SK-N-SH (cell line): Measurements from ENCODE around the gene E2F4. TPM values are rescaled to one million over a fixed set of nuclear protein-coding genes. Genes with fewer than 3 reads are reported as not detected.

Experiments used
- CTCF ChIA-PET: fragments of 300-600, 350-600 bp; formaldehyde crosslinking; extraction: SDS; loops from one replicate; lab custom pipeline; 2021; lab: Yijun Ruan, JAX
- POLR2A ChIA-PET: fragments of 350-600 bp; sonication (Branson Sonifier 250); formaldehyde crosslinking; extraction: SDS; loops from one replicate; lab custom pipeline; 2020; ENCODE audit warnings: antibody characterized with exemption, inconsistent platforms; lab: Yijun Ruan, JAX
- DNase-seq: peaks from one replicate; pipeline ENCODE4 v3.0.0; 2012
- H2AFZ ChIP-seq: fragments of 200-600 bp; sonication (generic); 2 replicates; pipeline ENCODE4 v1.8.1; 2016; ENCODE audit warnings: antibody characterized with exemption, mild to moderate bottlenecking, low read depth
- H3F3A ChIP-seq: fragments of 200-600 bp; sonication (generic); replicated peaks from 2 replicates; pipeline ENCODE3; 2016; ENCODE audit warnings: antibody characterized with exemption, mild to moderate bottlenecking; ENCODE audit not compliant: insufficient read depth
- H3K27ac ChIP-seq, 2 experiments: fragments of 200-500 bp in 1 of 2; fragments of 200-600 bp in 1 of 2; sonication (Bioruptor generic) in 1 of 2; sonication (generic), shearing (Covaris generic) in 1 of 2; 2 replicates each; pipeline versions ENCODE4 v1.5.1 to v1.6.1; 2014 to 2016; ENCODE audit warnings: low read depth in 2 of 2, inconsistent platforms in 1 of 2, low read length in 1 of 2, mild to moderate bottlenecking in 1 of 2, mixed read lengths in 1 of 2
- H3K27me3 ChIP-seq: fragments of 200-600 bp; sonication (generic), shearing (Covaris generic); 2 replicates; pipeline ENCODE4 v1.6.1; 2016; ENCODE audit warnings: mixed run types; ENCODE audit not compliant: insufficient read depth
- H3K36me3 ChIP-seq, 2 experiments: fragments of 200-500 bp in 1 of 2; fragments of 200-600 bp in 1 of 2; sonication (Bioruptor generic) in 1 of 2; sonication (generic) in 1 of 2; replicated peaks in 1 of 2; 2 replicates each; pipeline versions ENCODE3 to v1.5.1; 2014 to 2016; ENCODE audit warnings: low read length in 1 of 2, mild to moderate bottlenecking in 1 of 2; ENCODE audit not compliant: insufficient read depth in 2 of 2, control insufficient read depth in 1 of 2
- H3K4me1 ChIP-seq, 2 experiments: fragments of 200-500 bp in 1 of 2; fragments of 200-600 bp in 1 of 2; sonication (Bioruptor generic) in 1 of 2; sonication (generic), shearing (Covaris generic) in 1 of 2; 2 replicates each; pipeline versions ENCODE4 v1.5.1 to v1.6.1; 2014 to 2016; ENCODE audit warnings: low read depth in 1 of 2, low read length in 1 of 2, mixed run types in 1 of 2; ENCODE audit not compliant: insufficient read depth in 2 of 2, control insufficient read depth in 1 of 2
- H3K4me2 ChIP-seq: fragments of 200-600 bp; sonication (generic), shearing (Covaris generic); 2 replicates; pipeline ENCODE4 v1.6.1; 2017; ENCODE audit warnings: mixed run types
- H3K4me3 ChIP-seq, 2 experiments: fragments of 200-500 bp in 1 of 2; fragments of 200-600 bp in 1 of 2; sonication (Bioruptor generic) in 1 of 2; sonication (generic), shearing (Covaris generic) in 1 of 2; 2 replicates each; pipeline versions ENCODE4 v1.5.1 to v1.8.1; 2014 to 2016; ENCODE audit warnings: low read depth in 2 of 2, inconsistent platforms in 1 of 2, low read length in 1 of 2, mild to moderate bottlenecking in 1 of 2, mixed read lengths in 1 of 2, moderate library complexity in 1 of 2
- H3K79me2 ChIP-seq: fragments of 200-600 bp; sonication (generic); 2 replicates; pipeline ENCODE4 v1.8.1; 2017; ENCODE audit warnings: mild to moderate bottlenecking; ENCODE audit not compliant: insufficient read depth
- H3K9ac ChIP-seq: fragments of 200-600 bp; sonication (generic); 2 replicates; pipeline ENCODE4 v1.6.1; 2017; ENCODE audit warnings: mixed run types
- H3K9me2 ChIP-seq: fragments of 200-600 bp; sonication (generic); 2 replicates; pipeline ENCODE4 v1.6.1; 2017; ENCODE audit warnings: mixed run types
- H3K9me3 ChIP-seq: fragments of 200-600 bp; sonication (generic); 2 replicates; pipeline ENCODE4 v1.6.1; 2017; ENCODE audit warnings: mixed run types, mild to moderate bottlenecking, moderate library complexity
- H4K20me1 ChIP-seq: fragments of 200-600 bp; sonication (generic); 2 replicates; pipeline ENCODE4 v1.6.1; 2017; ENCODE audit warnings: mild to moderate bottlenecking, mixed run types; ENCODE audit not compliant: insufficient read depth
- CHD2 ChIP-seq: fragments of 150-350 bp; IDR thresholded peaks from 2 replicates; pipeline ENCODE4 v1.6.1; 2018; ENCODE audit warnings: low read length; ENCODE audit not compliant: partially characterized antibody
- EZH2phosphoT487 ChIP-seq: fragments of 200-600 bp; sonication (generic); IDR thresholded peaks from 2 replicates; pipeline ENCODE4 v1.6.1; 2017; ENCODE audit warnings: low read depth, mixed run types, mild to moderate bottlenecking, antibody characterized with exemption, moderate library complexity, borderline replicate concordance
- FOXJ3 ChIP-seq: sonication (generic); formaldehyde crosslinking; IDR thresholded peaks from 2 replicates; pipeline ENCODE4 v1.5.1; 2020; ENCODE audit warnings: mild to moderate bottlenecking, missing genetic modification reagents
- JUND ChIP-seq: IDR thresholded peaks from 2 replicates; pipeline ENCODE4 v1.4.0; 2012
- MEF2A ChIP-seq: IDR thresholded peaks from 2 replicates; pipeline ENCODE4 v1.4.0; 2012; ENCODE audit warnings: low read depth, borderline replicate concordance
- NFIC ChIP-seq: IDR thresholded peaks from 2 replicates; pipeline ENCODE4 v1.4.0; 2012; ENCODE audit warnings: borderline replicate concordance
- NRF1 ChIP-seq: IDR thresholded peaks from 2 replicates; pipeline ENCODE4 v1.6.1; 2012; ENCODE audit warnings: low read depth, mild to moderate bottlenecking, low read length
- POLR2AphosphoS5 ChIP-seq: IDR thresholded peaks from 2 replicates; pipeline ENCODE4 v1.6.1; 2012; ENCODE audit warnings: low read depth, low read length
- RAD21 ChIP-seq: IDR thresholded peaks from 2 replicates; pipeline ENCODE4 v1.6.1; 2012; ENCODE audit warnings: mild to moderate bottlenecking, low read length
- RCOR1 ChIP-seq: fragments of 150-350 bp; IDR thresholded peaks from 2 replicates; pipeline ENCODE4 v1.6.1; 2017; ENCODE audit warnings: antibody characterized with exemption, low read length
- RXRA ChIP-seq: IDR thresholded peaks from 2 replicates; pipeline ENCODE4 v1.4.0; 2012; ENCODE audit warnings: low read depth, mild to moderate bottlenecking, borderline replicate concordance
- SIN3A ChIP-seq: IDR thresholded peaks from 2 replicates; pipeline ENCODE4 v1.6.1; 2012; ENCODE audit warnings: low read depth, mild to moderate bottlenecking, low read length, moderate library complexity, borderline replicate concordance
- TAF1 ChIP-seq: IDR thresholded peaks from 2 replicates; pipeline ENCODE4 v1.6.1; 2012; ENCODE audit warnings: low read depth, mild to moderate bottlenecking, low read length, moderate library complexity, borderline replicate concordance
- TCF12 ChIP-seq: IDR thresholded peaks from 2 replicates; pipeline ENCODE4 v1.4.0; 2012
- USF2 ChIP-seq: fragments of 150-350 bp; IDR thresholded peaks from 2 replicates; pipeline ENCODE4 v1.6.1; 2017; ENCODE audit warnings: antibody characterized with exemption, low read length, low read depth, borderline replicate concordance
- YY1 ChIP-seq: IDR thresholded peaks from 2 replicates; pipeline ENCODE4 v1.4.0; 2012; ENCODE audit warnings: low read depth, mild to moderate bottlenecking
- WGBS: methylation state at CpG from one replicate; pipeline ENCODE4 v1.1.6; 2017; ENCODE audit warnings: low lambda C conversion rate; 5-methylcytosine and 5-hydroxymethylcytosine counted together
- polyA plus RNA-seq, 3 experiments: library from polyadenylated mRNA; depleted of rRNA; stranded (reverse); fragments of >200 nt; gene quantifications; 2 replicates each; pipeline ENCODE4 v1.2.3, GENCODE V29; 2012
- TF ChIP-seq, protein P1 (sequence below): IDR thresholded peaks from 2 replicates; pipeline ENCODE4 v1.6.1; 2012; ENCODE audit warnings: mild to moderate bottlenecking, low read depth, low read length, moderate library complexity

E2F4 gene
- polyA plus RNA-seq, 1 of the 3 experiments (the other 2 are of a cell fraction) = 168 TPM

GRCh38 chr16:67209565-67209964, 17.6 kb downstream of the E2F4 start:
- POLR2A ChIA-PET = interaction anchor here (1.5 to 4.0 kb wide), 3 partner anchors 8 to 17 kb away, joined by 4 to 21 read pairs (median 8); partner anchors contain the start of gene TMEM208
- Histone ChIP-seq H3K9ac (no peak overlapping the region), H4K20me1 (no peaks in the 10 kb centered on the region), H3K4me2 (no peak overlapping the region), H3K27me3 (no peaks in the 10 kb centered on the region), H3K4me3 (no peak overlapping the region), H3K4me1 (peaks cover 8 to 11% of the 10 kb centered on the region in 2 experiments; a peak in 2 of 4 replicates), H2AFZ (no peak overlapping the region), H3K9me3 (no peaks in the 10 kb centered on the region), H3K27ac (no peak overlapping the region), H3K79me2 (no peaks in the 10 kb centered on the region), H3K9me2 (no peaks in the 10 kb centered on the region), H3K36me3 (no peaks in the 10 kb centered on the region), H3F3A (peaks cover 4% of the 10 kb centered on the region)
- CTCF ChIA-PET = interaction anchor here (1.1 to 1.5 kb wide), 3 partner anchors 11 to 16 kb away, joined by 3 to 8 read pairs (median 3); partner anchors contain the start of gene ELMO3
- no peak for TF ChIP-seq RCOR1
- 96% methylated on average over 8 of the region's 8 CpGs for WGBS
- no peak for DNase-seq

GRCh38 chr16:67210069-67210937, 18.3 kb downstream of the E2F4 start:
- POLR2A ChIA-PET = interaction anchor here (1.0 to 4.0 kb wide), 4 partner anchors 8 to 18 kb away, joined by 3 to 21 read pairs (median 6); partner anchors contain the start of genes E2F4 and TMEM208
- WGBS = 90% methylated on average over 8 of the region's 25 CpGs
- Histone ChIP-seq H3K36me3 (no peaks in the 10 kb centered on the region), H3F3A (peaks cover 4% of the 10 kb centered on the region), H3K4me2 (no peak overlapping the region), H4K20me1 (no peaks in the 10 kb centered on the region), H3K4me1 (peaks cover 8 to 11% of the 10 kb centered on the region in 2 experiments; a peak in 2 of 4 replicates), H3K9me2 (no peaks in the 10 kb centered on the region), H3K4me3 (no peak overlapping the region), H3K9ac (no peak overlapping the region), H3K27ac (no peak overlapping the region), H2AFZ (no peak overlapping the region), H3K9me3 (no peaks in the 10 kb centered on the region), H3K27me3 (no peaks in the 10 kb centered on the region), H3K79me2 (no peaks in the 10 kb centered on the region)
- no peak for DNase-seq
- no peak for TF ChIP-seq POLR2AphosphoS5
- TF ChIP-seq FOXJ3 (CRISPR knock-in tag) = no peak
- no peak for TF ChIP-seq RXRA
- TF ChIP-seq SIN3A = no peak
- no peak for TF ChIP-seq TCF12
- TF ChIP-seq, protein P1, sequence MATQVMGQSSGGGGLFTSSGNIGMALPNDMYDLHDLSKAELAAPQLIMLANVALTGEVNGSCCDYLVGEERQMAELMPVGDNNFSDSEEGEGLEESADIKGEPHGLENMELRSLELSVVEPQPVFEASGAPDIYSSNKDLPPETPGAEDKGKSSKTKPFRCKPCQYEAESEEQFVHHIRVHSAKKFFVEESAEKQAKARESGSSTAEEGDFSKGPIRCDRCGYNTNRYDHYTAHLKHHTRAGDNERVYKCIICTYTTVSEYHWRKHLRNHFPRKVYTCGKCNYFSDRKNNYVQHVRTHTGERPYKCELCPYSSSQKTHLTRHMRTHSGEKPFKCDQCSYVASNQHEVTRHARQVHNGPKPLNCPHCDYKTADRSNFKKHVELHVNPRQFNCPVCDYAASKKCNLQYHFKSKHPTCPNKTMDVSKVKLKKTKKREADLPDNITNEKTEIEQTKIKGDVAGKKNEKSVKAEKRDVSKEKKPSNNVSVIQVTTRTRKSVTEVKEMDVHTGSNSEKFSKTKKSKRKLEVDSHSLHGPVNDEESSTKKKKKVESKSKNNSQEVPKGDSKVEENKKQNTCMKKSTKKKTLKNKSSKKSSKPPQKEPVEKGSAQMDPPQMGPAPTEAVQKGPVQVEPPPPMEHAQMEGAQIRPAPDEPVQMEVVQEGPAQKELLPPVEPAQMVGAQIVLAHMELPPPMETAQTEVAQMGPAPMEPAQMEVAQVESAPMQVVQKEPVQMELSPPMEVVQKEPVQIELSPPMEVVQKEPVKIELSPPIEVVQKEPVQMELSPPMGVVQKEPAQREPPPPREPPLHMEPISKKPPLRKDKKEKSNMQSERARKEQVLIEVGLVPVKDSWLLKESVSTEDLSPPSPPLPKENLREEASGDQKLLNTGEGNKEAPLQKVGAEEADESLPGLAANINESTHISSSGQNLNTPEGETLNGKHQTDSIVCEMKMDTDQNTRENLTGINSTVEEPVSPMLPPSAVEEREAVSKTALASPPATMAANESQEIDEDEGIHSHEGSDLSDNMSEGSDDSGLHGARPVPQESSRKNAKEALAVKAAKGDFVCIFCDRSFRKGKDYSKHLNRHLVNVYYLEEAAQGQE = no peak
- no peak for TF ChIP-seq NRF1
- no peak for TF ChIP-seq NFIC
- no peak for TF ChIP-seq YY1
- TF ChIP-seq EZH2phosphoT487 = no peak
- no peak for TF ChIP-seq JUND
- no peak for TF ChIP-seq USF2
- no peak for TF ChIP-seq MEF2A
- TF ChIP-seq TAF1 = no peak
- TF ChIP-seq RAD21 = no peak
- no peak for TF ChIP-seq CHD2
- CTCF ChIA-PET = interaction anchor here (1.1 to 1.5 kb wide), 3 partner anchors 12 to 17 kb away, joined by 3 to 8 read pairs (median 3); partner anchors contain the start of gene ELMO3
